Embryonic facial prominence (tissue), 1 donor: ENCODE measurements around the gene RIMBP2.

Experiments used
- DNase-seq: peaks from one replicate; pipeline ENCODE4 v3.0.0-alpha.2; 2016; ENCODE audit errors: extremely low spot score

Gene RIMBP2

DNA sequence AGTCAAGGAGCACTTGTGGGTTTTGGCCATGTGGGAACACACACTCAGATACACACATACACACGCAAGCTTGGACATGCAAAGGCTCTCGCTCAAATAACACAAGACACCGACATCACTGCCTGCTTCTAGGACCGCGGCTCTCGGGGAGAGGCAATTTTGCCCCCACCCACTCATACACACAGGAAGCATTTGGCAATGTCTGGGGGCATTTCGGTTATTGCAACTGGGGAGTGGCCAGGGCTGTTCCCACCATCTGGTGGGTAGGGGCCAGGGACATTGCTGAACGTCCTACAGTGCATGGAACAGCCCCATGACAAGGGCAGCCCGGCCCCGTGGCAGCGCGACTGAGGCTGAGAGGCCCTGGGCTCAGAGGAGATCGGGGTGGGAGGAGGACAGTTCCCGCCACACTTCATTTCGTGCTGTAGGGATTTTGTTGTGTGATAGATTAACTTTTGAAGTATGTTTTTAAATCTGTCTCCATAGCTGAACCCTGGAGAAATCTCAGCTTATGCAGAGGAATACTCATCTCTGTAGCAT lies 35.6 kb downstream of the RIMBP2 start:
- DNase-seq: no peak

DNA sequence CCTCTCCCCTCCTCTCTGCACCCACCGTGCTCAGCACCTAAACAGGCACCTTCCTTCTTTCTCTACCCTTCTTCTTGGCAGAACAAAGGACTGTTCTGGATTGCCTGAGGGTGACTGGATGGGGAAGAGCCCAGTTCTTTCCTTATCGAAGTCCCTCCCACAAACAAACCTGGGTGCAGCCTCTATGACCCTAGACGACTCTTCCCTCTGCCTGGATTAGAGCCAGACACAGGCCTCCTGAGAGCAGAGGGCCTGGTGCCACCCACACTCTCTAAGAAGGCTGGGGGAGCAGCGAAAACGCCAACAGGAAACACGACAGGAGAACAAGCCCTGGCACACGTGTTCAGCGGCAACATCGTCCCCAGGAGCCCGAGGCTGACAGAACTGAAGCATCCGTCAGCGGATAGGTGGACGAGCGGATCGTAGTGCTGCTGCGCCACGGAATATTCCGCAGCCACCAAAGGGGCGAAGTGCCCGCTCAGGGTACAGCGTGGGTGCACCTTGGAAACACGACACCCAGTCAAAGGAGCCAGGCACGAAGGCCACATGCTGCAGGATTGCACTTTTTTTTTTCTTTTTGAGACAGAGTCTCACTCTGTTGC lies 38.0 kb downstream of the RIMBP2 start:
- no peak for DNase-seq

DNA sequence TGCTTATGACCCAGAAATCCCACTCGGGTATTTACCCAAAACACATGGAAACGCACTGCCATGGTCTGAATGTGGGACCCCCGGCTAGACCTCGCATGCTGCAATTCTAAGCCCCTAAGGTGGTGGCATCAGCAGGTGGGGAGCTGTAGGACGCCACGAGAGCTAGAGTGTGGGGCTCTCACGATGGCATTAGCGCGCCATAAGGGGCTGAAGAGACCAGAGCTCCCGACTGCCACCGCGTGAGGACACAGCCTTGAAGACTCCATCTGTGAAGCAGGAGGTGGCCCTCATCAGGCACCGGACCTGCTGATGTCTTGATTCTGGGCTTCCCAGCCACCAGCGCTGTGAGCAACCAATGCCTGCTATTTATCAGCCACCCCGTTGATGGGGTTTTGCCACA lies 40.3 kb downstream of the RIMBP2 start:
- no peak for DNase-seq

- DNase-seq: no peak
Observed at GRCh38 chr12:130675121-130675520, 41.0 kb downstream of the RIMBP2 start.

DNA sequence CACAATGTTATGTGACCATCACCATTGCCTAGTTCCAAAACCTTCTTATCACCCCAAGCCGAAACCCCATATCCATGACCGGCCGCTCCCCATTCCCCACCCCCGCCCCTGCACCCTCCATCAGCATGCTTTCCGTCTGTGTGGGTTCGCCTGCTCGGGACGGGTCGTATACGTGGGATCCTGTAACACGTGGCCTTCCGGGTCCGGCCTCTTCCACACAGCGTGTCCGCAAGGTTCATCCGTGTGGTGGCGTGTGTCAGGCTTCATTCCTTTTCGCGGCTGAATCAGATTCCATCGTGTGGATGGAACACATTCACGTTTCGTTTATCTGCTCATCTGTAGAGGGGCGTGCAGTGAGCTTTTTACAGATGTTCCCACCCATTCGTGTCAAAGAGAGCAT lies 41.4 kb downstream of the RIMBP2 start:
- DNase-seq: no peak

GRCh38 chr12:130673036-130673705 lies 42.9 kb downstream of the RIMBP2 start:
- DNase-seq: no peak

GRCh38 chr12:130672089-130672820 lies 43.8 kb downstream of the RIMBP2 start:
- no peak for DNase-seq

DNA sequence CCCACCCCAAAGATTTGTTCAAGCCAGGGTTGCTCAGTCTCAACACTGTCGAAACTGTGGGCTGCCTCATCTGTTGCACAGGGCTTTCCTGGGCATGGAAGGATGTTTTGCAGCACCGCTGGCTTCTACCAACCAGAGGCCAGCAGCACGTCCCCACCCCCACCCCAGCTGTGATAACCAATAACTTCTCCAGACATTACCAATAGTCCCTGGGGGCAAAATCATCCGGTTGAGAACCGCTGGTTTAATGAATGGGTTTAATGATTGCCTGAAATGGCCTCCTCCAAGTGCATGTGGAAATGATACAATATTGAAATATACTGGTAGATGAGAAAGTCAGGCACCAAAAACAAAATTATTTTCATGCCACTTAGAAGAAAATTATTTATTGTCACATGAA lies 44.5 kb downstream of the RIMBP2 start:
- no peak for DNase-seq

DNA sequence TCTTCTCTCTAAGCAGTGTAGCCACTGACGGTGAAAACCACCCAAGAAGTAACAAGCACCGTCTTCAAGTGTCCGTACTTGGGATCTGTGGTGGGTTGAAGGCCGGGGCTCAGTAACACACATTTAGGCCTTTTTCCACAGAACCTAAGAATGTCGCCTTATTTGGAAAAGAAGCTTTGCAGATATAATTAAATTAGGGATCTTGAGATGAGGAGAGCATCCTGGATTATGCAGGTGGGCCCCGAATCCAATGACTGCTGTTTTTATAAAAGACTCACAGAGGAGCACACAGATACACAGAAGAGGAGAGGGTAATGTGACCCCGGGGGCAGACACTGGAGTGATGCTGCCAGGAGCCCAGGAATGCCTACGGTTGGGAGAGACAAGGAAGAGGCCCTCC lies 46.3 kb downstream of the RIMBP2 start:
- no peak for DNase-seq

GRCh38 chr12:130669205-130669557 lies 46.9 kb downstream of the RIMBP2 start:
- no peak for DNase-seq

GRCh38 chr12:130668286-130669204 lies 47.6 kb downstream of the RIMBP2 start:
- DNase-seq: no peak

- DNase-seq: no peak
Observed at GRCh38 chr12:130667421-130667960, 48.6 kb downstream of the RIMBP2 start.

GRCh38 chr12:130666645-130667044 lies 49.5 kb downstream of the RIMBP2 start:
- no peak for DNase-seq

DNA sequence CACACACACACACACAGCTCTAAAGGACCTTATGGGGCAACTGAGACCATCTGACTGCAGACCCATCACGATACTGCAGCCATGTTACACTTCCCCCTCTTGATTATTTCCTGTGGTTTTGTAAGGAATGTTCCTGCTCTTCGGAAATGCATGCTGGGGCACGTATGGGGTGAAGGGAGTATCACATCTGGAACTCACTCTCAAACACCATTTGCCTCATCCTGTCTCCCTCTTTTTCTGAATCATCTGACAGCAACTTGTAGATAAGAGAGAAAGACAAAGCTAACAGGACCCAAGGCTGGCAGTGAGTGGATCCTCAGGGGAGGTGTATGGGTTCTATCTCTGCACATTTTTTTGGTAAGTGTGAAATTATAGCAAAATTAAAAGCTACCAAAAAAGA lies 50.3 kb downstream of the RIMBP2 start:
- no peak for DNase-seq

- no peak for DNase-seq
Observed at GRCh38 chr12:130664772-130665171, 51.3 kb downstream of the RIMBP2 start.

DNA sequence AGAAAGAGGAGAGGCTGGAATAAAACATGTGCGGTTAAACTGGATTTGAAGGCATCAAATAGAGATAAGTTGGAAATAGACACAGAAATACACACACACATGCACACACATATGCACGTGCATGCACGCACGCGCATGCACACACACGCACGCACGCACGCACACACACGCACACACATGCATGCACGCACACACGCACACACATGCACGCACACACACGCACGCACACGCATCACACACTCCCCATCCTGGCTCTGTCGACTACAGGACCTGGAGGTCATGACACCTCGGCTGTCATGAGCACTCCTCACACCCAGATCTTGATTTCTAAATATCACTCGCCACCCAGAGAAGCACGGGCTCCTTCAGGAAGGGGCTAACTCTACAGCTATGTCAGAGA lies 51.8 kb downstream of the RIMBP2 start:
- no peak for DNase-seq

DNA sequence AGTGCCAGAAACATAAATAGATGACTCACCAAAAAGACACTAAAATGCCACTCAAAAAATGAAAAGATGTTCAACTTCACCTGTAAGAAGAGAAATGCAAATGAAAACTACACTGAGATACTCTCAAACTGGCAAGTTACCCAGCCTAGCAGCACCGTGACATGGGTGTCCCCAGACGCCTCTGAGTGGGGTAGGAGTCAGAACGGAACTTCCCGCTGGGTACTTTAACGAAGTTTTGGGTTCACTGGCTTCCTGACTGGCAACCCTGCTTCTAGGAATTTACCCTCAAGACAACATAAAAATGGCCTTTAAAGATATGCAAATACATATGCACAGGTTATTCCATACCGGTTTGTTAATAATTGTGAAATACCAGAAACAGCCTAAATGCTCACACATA lies 52.6 kb downstream of the RIMBP2 start:
- no peak for DNase-seq

DNA sequence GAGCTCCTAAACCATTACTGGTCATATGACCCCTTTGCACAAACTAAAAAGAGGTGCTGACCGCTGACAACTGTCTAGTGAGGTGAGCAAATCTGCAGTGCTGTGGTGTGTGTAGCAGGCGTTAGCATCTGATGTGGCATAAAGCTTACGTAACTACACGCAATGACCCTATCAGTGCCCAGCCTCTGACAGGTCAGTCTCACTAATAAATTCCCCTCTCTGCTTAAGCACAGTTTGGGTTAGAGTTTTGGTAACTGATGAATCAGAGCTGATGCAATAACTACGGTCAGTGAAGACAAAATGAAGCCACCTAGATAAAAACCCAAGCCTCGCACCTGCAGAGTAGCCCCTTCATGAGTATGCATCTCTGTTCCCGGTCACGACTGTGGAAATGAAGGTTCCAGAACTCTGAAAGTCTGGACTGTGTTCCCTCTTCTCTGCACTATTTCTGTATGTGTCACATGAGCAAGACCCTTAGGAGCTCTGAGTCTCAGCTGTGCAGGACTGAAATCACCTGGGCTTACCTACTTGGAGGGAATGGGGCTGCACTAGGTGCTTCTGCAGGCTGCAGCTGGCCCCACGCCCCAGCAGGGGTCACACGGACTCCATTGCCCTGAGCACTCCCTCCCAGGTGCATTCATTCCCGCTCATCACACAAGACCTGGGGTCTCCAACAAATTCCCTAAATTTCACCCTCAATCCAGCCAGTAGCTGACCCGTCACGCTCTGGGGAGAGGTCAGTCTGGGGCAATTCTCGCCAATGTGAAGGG lies 54.4 kb downstream of the RIMBP2 start:
- no peak for DNase-seq

DNA sequence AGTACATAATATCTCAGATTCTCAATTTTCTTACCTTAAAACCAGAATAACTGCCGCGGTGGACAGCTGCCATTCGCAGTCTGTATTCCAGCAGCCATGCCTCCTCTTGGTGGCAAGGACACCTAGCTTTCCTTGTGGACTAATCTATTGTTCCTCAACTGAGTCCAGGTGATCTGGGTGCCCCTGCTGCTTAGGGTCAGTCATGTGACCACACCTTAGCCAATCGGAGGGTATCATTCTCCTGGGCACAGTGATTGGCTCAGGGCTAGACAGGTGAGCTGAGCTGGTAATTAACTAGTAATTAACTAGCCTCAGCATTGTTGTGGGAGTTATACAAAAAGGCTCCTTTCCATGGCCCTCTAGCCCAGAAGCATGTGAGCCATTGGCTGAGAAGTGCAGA lies 55.0 kb downstream of the RIMBP2 start:
- no peak for DNase-seq

- DNase-seq: no peak
Observed at GRCh38 chr12:130658145-130658911, 57.8 kb downstream of the RIMBP2 start.
